Epithelial cell of esophagus (primary cell): ENCODE measurements around the gene TLN1.
A peak's percentile ranks its signal among the peaks of the same experiment; 100 is the strongest.

Experiments used
- DNase-seq: peaks from one replicate; pipeline ENCODE4 v3.0.0; 2010; ENCODE audit warnings: low read depth
- H3K4me3 ChIP-seq: 2 replicates; pipeline ENCODE4 v1.5.1; 2011; ENCODE audit warnings: mild to moderate bottlenecking, low read length, control low read depth
- TF ChIP-seq, protein P1 (sequence below): IDR thresholded peaks from 2 replicates; pipeline ENCODE4 v1.5.1; 2011; ENCODE audit warnings: low read depth, mild to moderate bottlenecking, low read length, control low read depth, inconsistent platforms; ENCODE audit not compliant: insufficient read depth; ENCODE audit errors: missing control alignments

Gene TLN1

DNA sequence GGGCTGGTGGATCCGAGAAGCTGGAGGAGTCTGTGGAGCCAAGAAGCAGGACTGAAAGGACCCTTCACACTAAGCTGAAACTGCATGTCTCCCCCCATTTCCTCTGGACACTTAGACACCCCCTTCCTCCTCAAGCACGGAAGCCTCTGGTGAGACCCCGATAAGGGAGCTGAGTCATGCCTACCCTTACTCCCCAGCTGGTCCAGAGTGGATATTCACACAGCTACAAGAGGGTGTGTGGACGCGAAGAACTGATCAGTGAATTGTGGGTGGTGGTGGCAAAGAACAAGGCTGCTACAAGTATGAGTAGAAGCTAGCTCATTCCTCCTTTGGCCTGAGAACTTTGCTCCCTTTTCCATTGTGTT lies 4.3 kb downstream of the TLN1 start:
- H3K4me3 ChIP-seq: no peak overlapping the region
- TF ChIP-seq, protein P1, sequence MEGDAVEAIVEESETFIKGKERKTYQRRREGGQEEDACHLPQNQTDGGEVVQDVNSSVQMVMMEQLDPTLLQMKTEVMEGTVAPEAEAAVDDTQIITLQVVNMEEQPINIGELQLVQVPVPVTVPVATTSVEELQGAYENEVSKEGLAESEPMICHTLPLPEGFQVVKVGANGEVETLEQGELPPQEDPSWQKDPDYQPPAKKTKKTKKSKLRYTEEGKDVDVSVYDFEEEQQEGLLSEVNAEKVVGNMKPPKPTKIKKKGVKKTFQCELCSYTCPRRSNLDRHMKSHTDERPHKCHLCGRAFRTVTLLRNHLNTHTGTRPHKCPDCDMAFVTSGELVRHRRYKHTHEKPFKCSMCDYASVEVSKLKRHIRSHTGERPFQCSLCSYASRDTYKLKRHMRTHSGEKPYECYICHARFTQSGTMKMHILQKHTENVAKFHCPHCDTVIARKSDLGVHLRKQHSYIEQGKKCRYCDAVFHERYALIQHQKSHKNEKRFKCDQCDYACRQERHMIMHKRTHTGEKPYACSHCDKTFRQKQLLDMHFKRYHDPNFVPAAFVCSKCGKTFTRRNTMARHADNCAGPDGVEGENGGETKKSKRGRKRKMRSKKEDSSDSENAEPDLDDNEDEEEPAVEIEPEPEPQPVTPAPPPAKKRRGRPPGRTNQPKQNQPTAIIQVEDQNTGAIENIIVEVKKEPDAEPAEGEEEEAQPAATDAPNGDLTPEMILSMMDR: no peak
- no peak for DNase-seq

GRCh38 chr9:35726931-35727330 lies 5.1 kb downstream of the TLN1 start:
- DNase-seq: peak; percentile 35
- TF ChIP-seq, protein P1: no peak
- H3K4me3 ChIP-seq: no peak overlapping the region

- DNase-seq: no peak
Observed at GRCh38 chr9:35725362-35725761, 6.6 kb downstream of the TLN1 start.

GRCh38 chr9:35723908-35724307 lies 8.1 kb downstream of the TLN1 start:
- TF ChIP-seq, protein P1: no peak
- H3K4me3 ChIP-seq: no peak overlapping the region

More at GRCh38 chr9:35725362-35725761, 6.6 kb downstream of the TLN1 start:
- no peak overlapping the region for H3K4me3 ChIP-seq
- TF ChIP-seq, protein P1: no peak

GRCh38 chr9:35723426-35723825 lies 8.6 kb downstream of the TLN1 start:
- TF ChIP-seq, protein P1: no peak
- DNase-seq: no peak
- no peak overlapping the region for H3K4me3 ChIP-seq

More at GRCh38 chr9:35723908-35724307, 8.1 kb downstream of the TLN1 start:
- DNase-seq: no peak

GRCh38 chr9:35719546-35719945 lies 12.4 kb downstream of the TLN1 start:
- DNase-seq: no peak
- TF ChIP-seq, protein P1: no peak
- no peak overlapping the region for H3K4me3 ChIP-seq

DNA sequence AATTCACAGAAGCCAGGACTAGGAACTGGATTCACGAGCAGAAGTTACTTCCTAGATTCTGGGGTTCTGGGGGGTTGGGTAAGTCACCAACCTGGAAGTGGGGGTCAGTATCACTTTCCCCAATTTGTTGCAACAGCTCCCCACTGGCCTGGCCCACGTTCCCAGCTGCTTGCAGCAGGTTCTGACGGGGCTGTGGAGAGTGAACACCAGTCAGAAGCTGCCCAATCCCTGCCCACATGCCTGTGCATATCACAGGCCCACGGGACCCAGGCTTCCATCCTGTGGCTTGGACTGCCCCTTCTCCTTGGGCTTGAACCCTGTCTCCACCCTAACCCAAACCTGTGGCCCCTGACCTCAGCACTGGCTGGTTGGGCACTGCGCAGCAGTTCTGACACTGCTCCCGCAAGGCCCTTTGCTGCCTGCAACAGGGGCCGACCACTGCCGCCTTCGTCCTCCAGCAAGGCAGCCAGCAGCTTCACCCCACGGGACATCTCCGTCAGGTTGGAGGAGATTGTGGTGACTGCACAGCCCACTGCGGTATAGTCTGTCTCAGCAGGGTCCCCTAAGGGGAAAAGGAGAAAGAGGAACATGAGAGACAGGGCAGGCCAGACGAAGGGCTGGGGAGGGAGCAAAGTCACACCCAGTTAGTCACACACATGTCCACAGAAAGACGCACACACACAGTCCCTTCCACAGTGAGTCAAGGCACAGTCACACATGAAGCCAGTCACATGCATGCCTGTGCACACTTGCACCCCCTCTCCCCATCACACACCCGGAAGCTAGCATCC lies 13.1 kb downstream of the TLN1 start:
- DNase-seq: peak; percentile 90
- H3K4me3 ChIP-seq: no peak overlapping the region

More for the DNA sequence above, 13.1 kb downstream of the TLN1 start:
- TF ChIP-seq, protein P1: no peak
